GM19324 (cell line): Measurements from ENCODE around the gene FAM222A.

Experiments used
- ATAC-seq: cut with Tn5 transposase; IDR thresholded peaks from one replicate; pipeline ENCODE4 v1.9.1; 2021; ENCODE audit warnings: mild to moderate bottlenecking, moderate library complexity; ENCODE audit not compliant: unreplicated experiment, low FRiP score

The FAM222A gene

GRCh38 chr12:109736552-109737108 is 23.0 kb downstream of the FAM222A start:
- no peak for ATAC-seq

GRCh38 chr12:109737126-109737525 is 23.5 kb downstream of the FAM222A start:
- no peak for ATAC-seq

GRCh38 chr12:109737631-109738030 is 24.0 kb downstream of the FAM222A start:
- ATAC-seq, result no peak

- no peak for ATAC-seq
Observed at GRCh38 chr12:109738209-109738608, 24.6 kb downstream of the FAM222A start.

GRCh38 chr12:109738878-109739665 is 25.4 kb downstream of the FAM222A start:
- ATAC-seq, result no peak

GRCh38 chr12:109739747-109740693 is 26.4 kb downstream of the FAM222A start:
- no peak for ATAC-seq

- ATAC-seq, result no peak
Observed at GRCh38 chr12:109740694-109741245, 27.1 kb downstream of the FAM222A start.

GRCh38 chr12:109741286-109741969 is 27.8 kb downstream of the FAM222A start:
- ATAC-seq, result no peak

- no peak for ATAC-seq
Observed at GRCh38 chr12:109741970-109742703, 28.5 kb downstream of the FAM222A start.

- ATAC-seq, result no peak
Observed at GRCh38 chr12:109743076-109743910, 29.7 kb downstream of the FAM222A start.

- ATAC-seq, result no peak
Observed at GRCh38 chr12:109744026-109744425, 30.4 kb downstream of the FAM222A start.

- ATAC-seq, result no peak
Observed at GRCh38 chr12:109744986-109745942, 31.6 kb downstream of the FAM222A start.

- no peak for ATAC-seq
Observed at GRCh38 chr12:109752117-109753053, 38.8 kb downstream of the FAM222A start.

GRCh38 chr12:109753054-109753401 is 39.4 kb downstream of the FAM222A start:
- ATAC-seq, result no peak

GRCh38 chr12:109753959-109754358 is 40.3 kb downstream of the FAM222A start:
- ATAC-seq, result no peak

GRCh38 chr12:109756457-109756856 is 42.8 kb downstream of the FAM222A start:
- ATAC-seq, result no peak
